GM20000 (cell line): ENCODE data around the gene CTAGE6.
A peak's percentile ranks its signal among the peaks of the same experiment; 100 is the strongest.
"Not testable (repeated sequence)": the region's sequence is repeated elsewhere in the genome, so short reads cannot be mapped to it uniquely, and the experiment has no call there.

ENCODE experiments used
- DNase-seq: peaks from one replicate; pipeline ENCODE4 v3.0.0; 2012; ENCODE audit warnings: low spot score
- TF ChIP-seq, protein P1 (sequence below): IDR thresholded peaks from 2 replicates; pipeline ENCODE4 v1.5.1; 2012; ENCODE audit warnings: mild to moderate bottlenecking, control low read depth; ENCODE audit errors: extremely low read depth, missing control alignments

Gene CTAGE6, protein sequence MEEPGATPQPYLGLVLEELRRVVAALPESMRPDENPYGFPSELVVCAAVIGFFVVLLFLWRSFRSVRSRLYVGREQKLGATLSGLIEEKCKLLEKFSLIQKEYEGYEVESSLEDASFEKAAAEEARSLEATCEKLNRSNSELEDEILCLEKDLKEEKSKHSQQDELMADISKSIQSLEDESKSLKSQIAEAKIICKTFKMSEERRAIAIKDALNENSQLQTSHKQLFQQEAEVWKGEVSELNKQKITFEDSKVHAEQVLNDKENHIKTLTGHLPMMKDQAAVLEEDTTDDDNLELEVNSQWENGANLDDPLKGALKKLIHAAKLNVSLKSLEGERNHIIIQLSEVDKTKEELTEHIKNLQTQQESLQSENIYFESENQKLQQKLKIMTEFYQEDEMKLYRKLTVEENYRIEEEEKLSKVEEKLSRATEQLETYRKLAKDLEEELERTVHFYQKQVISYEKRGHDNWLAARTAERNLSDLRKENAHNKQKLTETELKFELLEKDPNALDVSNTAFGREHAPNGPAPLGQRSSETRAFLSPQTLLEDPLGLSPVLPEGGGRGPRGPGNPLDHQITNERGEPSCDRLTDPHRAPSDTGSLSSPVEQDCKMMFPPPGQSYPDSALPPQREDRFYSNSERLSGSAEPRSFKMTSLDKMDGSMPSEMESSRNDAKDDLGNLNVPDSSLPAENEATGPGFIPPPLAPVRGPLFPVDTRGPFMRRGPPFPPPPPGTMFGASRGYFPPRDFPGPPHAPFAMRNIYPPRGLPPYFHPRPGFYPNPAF

DNA sequence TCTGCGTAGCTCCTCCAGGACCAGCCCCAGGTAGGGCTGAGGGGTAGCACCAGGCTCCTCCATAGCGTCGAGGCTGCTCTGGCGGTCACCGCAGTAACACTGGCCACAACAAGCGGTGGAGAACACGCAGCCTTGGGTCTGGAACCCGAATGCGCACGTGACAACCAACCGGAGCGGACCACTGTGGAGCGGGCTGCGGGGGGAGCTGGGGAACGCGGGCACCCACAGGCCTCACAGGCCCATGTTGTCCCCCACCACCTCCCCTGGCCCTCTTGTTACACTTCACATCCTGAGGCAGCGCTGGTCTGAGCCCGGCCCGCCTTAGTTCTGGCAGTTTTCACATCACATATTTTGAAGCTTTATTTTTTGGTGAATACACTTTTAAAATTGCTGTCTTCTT lies at the start of gene CTAGE6:
Gene CTAGE6 (minus strand): TSS at position 101 of the 400 bp plus-strand sequence. CDS start 38 bp downstream, at position 63.
- not testable (repeated sequence) for DNase-seq

DNA sequence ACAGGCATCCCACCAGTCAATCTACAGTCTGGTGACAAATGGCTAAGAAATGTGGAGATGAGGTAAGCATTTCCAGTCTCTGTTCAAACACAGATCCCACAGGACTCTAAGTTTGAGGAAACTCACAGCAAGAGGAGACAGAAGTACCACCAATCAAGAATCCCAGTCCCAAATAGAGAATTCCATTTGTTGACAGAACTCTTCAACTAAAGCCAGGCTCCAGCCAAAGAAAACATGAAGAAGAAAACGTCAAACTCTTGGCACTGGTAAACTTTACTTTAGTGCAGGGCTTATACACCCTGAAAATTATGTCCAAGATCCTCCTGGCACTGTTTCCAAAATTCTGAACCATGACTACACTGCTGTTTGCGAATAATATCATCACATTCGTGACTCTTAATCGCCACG lies 49.2 kb upstream of the CTAGE6 start:
- DNase-seq = not testable (repeated sequence)

DNA sequence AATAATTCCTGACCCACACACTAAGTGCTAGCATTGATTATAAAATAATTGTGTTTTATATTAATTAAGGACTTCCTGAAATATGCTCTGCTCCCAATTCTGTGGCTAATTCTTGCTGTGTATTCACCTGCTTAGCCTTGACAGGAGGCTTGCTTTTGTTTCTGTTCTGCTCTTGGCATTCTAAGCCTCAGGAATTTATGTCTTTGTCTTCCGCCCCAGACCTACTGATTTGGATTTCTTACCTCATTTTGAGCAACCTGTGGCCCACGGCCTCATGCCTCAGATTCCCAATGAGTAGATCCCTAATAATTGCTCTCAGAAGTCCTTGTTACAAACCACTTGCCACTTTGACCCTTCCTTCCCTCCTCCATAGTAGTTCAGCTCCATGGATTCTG lies 40.4 kb upstream of the CTAGE6 start:
- not testable (repeated sequence) for DNase-seq

DNA sequence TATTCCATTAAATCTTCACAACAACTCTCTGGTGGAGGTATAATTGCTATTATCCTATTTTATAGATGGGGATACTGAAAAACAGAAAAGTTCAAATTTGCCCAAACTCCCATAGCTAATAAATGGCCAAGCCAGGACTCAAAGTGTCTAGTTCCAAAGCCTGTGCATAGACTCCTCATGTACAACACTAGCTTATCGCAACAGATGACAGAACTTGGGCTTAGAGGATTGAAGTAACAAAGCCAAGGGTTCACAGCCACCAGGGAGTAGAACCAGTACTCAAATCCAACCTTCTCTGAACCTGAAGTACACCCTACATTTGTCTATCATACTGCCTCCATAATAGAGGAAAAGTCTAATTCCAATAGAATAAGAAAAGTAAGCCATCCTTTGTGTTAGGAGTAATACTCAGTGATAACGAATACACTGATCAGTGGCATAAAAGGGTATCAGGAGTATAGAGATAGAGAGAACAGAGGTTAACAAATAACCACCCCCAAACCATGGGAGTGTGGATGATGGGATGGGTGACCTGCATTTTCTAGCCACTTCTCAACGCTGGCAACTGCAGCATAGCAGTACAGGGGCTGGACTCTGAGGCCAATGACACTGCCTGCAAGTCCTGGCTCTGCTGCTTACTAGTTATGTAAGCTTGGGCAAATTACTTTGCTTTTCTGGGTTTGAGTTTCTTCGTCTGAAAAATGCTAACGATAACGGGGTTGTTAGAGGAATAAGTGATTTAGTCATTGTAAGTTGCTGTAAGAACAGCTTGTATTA lies 39.8 kb upstream of the CTAGE6 start:
- DNase-seq = not testable (repeated sequence)

DNA sequence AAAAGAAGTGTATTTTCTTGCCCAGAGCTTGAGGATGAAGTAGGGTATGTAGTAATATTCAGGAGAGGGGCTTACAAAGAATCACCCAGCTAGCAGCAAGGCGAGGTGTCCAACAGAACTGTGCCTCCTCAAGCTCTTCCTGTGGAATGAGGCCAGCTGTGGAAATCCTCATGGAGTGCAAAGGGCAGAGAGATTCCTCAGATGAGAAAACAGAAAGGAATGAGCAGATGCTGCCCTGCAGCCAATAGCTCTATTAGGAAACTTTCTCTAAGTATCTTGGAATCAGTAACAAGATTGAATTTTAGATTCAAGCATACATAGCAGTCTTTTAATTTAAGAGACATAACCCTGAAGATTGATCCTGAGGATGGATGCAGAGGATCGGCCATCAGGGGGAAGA lies 38.2 kb upstream of the CTAGE6 start:
- DNase-seq = not testable (repeated sequence)

DNA sequence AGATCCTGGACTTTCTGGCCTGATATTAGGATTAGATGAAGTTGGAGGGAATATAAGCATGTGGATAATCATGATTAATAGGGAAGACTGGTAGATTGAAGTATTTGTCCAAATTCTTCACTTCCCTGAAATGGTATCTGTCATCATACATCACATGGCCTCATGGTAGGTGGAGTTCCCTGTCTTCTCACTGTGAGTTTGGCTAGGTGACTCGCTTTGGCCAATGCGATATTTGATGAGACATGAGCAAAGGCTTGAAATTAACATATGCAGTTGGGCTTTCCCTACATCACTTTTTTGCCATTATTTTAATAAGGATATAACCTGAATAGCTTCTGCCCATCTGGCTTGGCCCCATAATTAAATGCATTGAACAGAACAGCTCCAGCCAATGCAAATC lies 35.1 kb upstream of the CTAGE6 start:
- DNase-seq = not testable (repeated sequence)

DNA sequence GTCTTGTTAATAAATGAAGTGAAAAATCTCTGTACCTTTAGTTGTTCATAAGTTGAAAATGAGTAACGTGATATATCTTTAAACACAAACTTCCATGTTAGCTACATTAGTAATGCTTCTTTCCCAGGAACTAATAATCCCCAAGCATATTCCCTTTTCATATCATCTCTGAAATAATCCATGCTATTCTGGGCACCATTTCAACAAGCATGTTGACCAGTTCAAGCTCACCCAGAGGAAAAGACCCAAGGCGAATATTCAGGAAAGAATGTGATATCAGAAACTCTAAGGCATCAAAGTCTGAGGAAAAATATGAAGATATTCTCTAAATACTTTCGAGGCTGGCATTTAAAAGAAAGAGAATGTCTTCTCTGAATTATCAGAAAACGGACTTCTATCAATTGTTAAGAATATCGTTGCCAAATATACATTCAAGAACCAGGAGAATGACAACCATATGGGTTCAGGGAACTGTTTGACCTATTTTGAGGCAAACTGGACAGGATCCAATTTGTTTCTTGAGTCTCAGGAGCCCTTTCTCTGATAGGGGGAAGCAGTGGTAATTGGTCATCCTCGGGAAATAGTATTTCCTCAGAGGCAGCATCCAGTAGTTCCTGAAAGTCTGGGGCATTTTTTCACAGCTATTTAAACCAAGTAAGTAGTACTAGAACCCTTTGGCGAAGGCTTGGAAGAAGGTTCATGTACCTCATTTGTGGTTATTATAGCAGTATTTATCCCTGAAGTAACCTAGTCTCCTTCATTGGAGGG lies 28.1 kb upstream of the CTAGE6 start:
- DNase-seq = not testable (repeated sequence)

DNA sequence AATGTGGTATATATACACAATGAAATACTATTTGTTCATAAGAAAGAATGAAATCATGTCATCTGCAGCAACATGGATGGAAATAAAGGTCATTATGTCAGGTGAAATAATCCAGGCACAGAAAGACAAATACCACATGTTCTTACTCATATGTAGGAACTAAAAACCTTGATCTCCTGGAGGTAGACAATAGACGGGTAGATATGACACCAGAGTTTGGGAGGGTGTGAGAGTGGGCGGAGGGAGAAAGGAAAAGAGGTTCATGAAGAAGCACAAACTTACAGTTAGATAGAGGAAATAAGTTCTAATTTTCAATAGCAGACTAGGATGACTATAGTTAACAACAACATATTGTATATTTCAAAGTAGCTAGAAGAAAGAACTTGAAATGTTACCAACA lies 22.1 kb upstream of the CTAGE6 start:
- not testable (repeated sequence) for DNase-seq

DNA sequence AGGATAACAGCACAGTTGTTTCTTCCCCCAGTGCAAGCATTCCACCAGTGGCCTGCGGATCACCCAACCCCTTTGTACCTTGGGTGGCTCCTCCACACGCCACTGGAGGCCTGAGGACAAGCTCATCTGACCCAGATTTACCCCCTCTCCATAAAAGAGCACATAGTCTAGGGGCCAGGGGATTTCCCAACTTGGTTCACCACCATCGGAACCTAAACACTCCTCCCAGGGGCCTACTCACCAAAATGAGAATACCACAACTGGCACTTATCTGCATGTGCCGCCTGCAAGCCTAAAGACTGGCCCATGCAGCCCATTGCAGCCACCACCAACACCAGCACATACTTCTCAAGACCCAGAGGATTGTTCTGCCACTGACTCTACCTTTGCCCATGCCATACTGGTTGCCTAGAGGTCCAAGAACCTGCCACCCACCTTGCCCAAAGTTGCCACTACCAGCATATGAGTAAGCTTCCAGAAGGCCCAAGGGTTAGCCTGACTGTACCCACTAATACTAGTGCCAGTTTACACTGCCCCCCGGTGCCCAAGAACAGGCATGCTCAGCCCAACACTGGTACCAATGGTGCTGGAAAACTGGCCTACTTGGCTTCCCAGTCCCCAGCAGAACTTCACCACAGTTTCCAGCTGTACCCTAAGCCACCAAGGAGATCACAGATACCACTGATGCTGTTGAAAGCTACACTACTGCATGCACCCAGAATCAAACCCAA lies 15.4 kb upstream of the CTAGE6 start:
- not testable (repeated sequence) for DNase-seq

DNA sequence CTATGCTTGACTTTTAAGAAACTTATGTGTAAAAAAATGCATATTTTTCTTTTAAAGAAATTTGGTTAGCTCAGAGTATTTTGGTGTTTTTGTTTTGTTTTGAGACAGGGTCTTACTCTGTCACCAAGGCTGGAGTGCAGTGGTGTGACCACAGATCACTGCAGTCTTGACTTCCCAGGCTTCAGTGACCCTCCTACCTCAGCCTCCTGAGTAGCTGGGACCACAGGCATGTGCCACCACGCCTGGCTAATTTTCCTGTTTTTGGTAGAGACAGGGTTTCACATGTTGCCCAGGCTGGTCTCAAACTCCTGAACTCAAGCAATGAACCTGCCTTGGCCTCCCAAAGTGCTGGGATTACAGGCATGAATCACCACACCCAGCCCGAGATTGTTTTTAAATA lies 10.0 kb upstream of the CTAGE6 start:
- DNase-seq = not testable (repeated sequence)

DNA sequence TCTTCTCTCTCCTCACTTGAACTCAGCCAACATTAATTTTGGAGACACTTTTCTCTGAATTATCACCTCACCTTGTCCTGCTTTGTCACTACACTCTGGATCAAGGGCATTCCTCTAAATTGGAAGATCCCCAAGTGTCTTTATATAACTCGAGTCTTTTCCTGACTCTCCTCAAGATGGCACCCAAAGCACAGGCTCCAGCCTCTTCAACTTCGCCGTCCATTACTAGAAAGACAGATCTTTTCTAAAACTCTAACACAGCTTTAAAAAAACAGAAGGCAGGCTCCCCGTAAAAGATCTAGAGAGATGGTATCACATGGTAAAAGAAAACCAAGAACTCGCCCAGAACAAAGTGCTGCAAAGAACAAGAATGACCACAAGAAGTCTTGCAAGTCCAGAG lies 8.2 kb upstream of the CTAGE6 start:
- DNase-seq = not testable (repeated sequence)

DNA sequence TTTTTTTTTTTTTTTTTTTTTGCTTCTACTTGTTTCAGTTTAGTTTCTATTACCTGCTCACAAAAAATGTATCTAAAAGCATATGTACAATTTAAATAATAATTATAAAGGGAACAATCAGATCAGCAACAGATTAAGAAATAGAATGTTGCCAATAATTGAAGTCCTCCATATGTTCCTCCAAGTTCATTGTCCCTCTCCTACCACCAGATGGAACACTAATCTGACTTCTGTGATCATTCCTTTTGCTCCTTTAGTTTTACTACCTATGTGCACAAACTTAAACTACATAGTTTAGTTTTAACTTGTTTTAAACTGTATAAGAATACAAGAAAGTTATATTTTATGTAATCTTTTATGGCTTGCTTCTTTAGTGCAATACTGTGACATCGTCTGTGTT lies 5.6 kb upstream of the CTAGE6 start:
- not testable (repeated sequence) for DNase-seq

DNA sequence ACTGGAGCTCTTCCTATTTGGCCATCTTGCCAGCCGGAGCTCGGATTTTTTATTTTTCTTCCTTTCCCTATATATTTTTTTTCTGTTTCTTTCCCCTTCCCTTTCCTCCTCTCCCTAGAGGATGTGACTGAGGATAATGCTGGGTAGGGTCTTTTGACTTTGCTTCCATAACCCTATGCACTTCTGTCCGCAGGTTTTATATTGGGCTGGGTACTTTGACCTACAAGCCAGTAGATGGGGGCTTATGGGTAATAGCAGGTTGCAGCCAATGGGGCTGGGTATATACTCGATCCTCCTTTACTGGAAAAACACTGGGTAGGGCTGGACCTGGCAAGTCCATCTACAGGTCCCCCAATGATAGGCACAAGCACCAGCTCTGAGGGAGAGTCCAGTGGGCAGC lies 12.2 kb downstream of the CTAGE6 start:
- not testable (repeated sequence) for DNase-seq

DNA sequence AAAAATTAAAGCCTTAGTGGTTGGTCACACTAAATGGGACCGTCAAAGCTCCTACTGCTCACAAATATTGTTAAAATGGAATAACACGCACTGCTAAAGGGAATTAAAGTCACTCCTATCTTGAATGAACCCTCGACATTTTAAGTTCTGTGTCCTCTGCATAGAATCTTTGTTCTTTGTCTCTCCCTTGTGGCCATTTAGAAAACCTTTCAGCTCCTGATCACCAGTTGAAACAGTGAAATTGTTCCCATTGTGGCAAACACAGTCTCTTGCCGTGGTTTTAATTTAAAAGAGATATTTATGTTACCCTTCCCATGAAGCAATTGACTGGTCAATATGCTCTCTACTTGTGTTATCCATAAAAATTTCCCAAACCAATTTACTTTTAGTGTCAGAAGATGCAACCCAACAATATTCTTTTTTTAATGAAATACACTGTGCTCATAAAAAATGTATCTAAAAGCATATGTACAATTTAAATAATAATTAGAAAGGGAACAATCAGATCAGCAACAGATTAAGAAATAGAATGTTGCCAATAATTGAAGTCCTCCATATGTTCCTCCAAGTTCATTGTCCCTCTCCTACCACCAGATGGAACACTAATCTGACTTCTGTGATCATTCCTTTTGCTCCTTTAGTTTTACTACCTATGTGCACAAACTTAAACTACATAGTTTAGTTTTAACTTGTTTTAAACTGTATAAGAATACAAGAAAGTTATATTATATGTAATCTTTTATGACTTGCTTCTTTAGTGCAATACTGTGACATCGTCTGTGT lies 20.3 kb downstream of the CTAGE6 start:
- TF ChIP-seq, protein P1, sequence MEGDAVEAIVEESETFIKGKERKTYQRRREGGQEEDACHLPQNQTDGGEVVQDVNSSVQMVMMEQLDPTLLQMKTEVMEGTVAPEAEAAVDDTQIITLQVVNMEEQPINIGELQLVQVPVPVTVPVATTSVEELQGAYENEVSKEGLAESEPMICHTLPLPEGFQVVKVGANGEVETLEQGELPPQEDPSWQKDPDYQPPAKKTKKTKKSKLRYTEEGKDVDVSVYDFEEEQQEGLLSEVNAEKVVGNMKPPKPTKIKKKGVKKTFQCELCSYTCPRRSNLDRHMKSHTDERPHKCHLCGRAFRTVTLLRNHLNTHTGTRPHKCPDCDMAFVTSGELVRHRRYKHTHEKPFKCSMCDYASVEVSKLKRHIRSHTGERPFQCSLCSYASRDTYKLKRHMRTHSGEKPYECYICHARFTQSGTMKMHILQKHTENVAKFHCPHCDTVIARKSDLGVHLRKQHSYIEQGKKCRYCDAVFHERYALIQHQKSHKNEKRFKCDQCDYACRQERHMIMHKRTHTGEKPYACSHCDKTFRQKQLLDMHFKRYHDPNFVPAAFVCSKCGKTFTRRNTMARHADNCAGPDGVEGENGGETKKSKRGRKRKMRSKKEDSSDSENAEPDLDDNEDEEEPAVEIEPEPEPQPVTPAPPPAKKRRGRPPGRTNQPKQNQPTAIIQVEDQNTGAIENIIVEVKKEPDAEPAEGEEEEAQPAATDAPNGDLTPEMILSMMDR = peak; percentile 15
- DNase-seq = peak; percentile 56
